K562 (cell line): ENCODE measurements around the gene FCRL4. TPM values are rescaled to one million over a fixed set of nuclear protein-coding genes. Genes with fewer than 3 reads are reported as not detected.
A peak's percentile ranks its signal among the peaks of the same experiment; 100 is the strongest.

ENCODE experiments used
- ATAC-seq: fragments of 200-7000 bp; cut with Tn5 transposase; 3 replicates; pipeline ENCODE4 v1.9.1; 2020; ENCODE audit warnings: moderate library complexity
- BruUV-seq: library from RNA; stranded (reverse); fragments of 400-500 nt; replicated peaks from 2 replicates; lab custom pipeline; 2021; lab: Mats Ljungman, UMichigan
- CTCF ChIA-PET: fragments of 300-600 bp; formaldehyde crosslinking; extraction: SDS; loops from one replicate; lab custom pipeline; 2021; ENCODE audit warnings: low intra/inter-chr PET ratio; lab: Yijun Ruan, JAX
- POLR2A ChIA-PET: fragments of 300-600, 350-650 bp; sonication (Branson Sonifier 250); formaldehyde crosslinking; extraction: SDS; loops from one replicate; lab custom pipeline; 2021; ENCODE audit warnings: antibody characterized with exemption, inconsistent platforms; lab: Yijun Ruan, JAX
- DNase-seq, 4 experiments: peaks; one replicate each; pipeline versions ENCODE4 v3.0.0 to v3.0.0-alpha.2; 2011 to 2018; ENCODE audit warnings: low spot score in 3 of 4, mixed read lengths in 3 of 4; ENCODE audit errors: extremely low read depth in 1 of 4
- FAIRE-seq: peaks from 2 replicates; lab custom pipeline; 2011; peaks lifted over from hg19 to GRCh38; lab: Jason Lieb, UNC
- H2AFZ ChIP-seq: 2 replicates; pipeline ENCODE4 v1.6.0; 2011; ENCODE audit warnings: low read depth, low read length, control low read depth, inconsistent platforms
- H3K27ac ChIP-seq: fragments of 200-600 bp; 3 replicates; pipeline ENCODE4 v1.8.0; 2011; ENCODE audit warnings: low read depth, mild to moderate bottlenecking, control low read depth, inconsistent platforms, low read length, moderate library complexity, mixed read lengths; ENCODE audit errors: extremely low read depth
- H3K27me3 ChIP-seq, 2 experiments: fragments of 300-600 bp in 1 of 2; 2 replicates in 1 of 2; 3 replicates in 1 of 2; pipeline versions ENCODE4 v1.6.0 to v1.8.0; 2011; ENCODE audit warnings: inconsistent platforms in 2 of 2, low read length in 2 of 2, mild to moderate bottlenecking in 1 of 2, mixed read lengths in 1 of 2, moderate library complexity in 1 of 2; ENCODE audit not compliant: control insufficient read depth in 2 of 2, insufficient read depth in 2 of 2
- H3K36me3 ChIP-seq: fragments of 300-600 bp; 3 replicates; pipeline ENCODE4 v1.8.0; 2011; ENCODE audit warnings: mild to moderate bottlenecking, low read length, inconsistent platforms; ENCODE audit not compliant: control insufficient read depth, insufficient read depth
- H3K4me1 ChIP-seq, 2 experiments: fragments of 200-600 bp in 1 of 2; replicated peaks in 1 of 2; 2 replicates in 1 of 2; 3 replicates in 1 of 2; pipeline versions ENCODE4 v1.5.1 to v1.8.0; 2011; ENCODE audit warnings: inconsistent platforms in 2 of 2, low read length in 2 of 2, mild to moderate bottlenecking in 1 of 2, mixed read lengths in 1 of 2, moderate library complexity in 1 of 2; ENCODE audit not compliant: control insufficient read depth in 2 of 2, insufficient read depth in 2 of 2
- H3K4me2 ChIP-seq: 2 replicates; pipeline ENCODE4 v1.6.1; 2011; ENCODE audit warnings: low read length, control low read depth, inconsistent platforms, mixed read lengths; ENCODE audit not compliant: insufficient read depth
- H3K4me3 ChIP-seq: fragments of 200-600 bp; sonication (generic), shearing (Covaris generic); 2 replicates; pipeline ENCODE4 v1.5.1; 2016; ENCODE audit warnings: control low read depth, inconsistent platforms
- H3K79me2 ChIP-seq: fragments of 200-600 bp; 3 replicates; pipeline ENCODE4 v1.8.0; 2011; ENCODE audit warnings: low read length, inconsistent platforms; ENCODE audit not compliant: control insufficient read depth, insufficient read depth
- H3K9ac ChIP-seq, 2 experiments: 2 replicates each; pipeline versions ENCODE4 v1.6.0 to v1.6.1; 2011; ENCODE audit warnings: low read depth in 2 of 2, low read length in 2 of 2, control low read depth in 1 of 2, inconsistent platforms in 1 of 2, mild to moderate bottlenecking in 1 of 2, mixed read lengths in 1 of 2; ENCODE audit not compliant: insufficient read depth in 1 of 2
- H3K9me1 ChIP-seq: one replicate; pipeline ENCODE4 v1.6.0; 2011; ENCODE audit warnings: inconsistent platforms, mild to moderate bottlenecking, low read length, moderate library complexity; ENCODE audit not compliant: control insufficient read depth, insufficient read depth
- H3K9me3 ChIP-seq: replicated peaks from 2 replicates; pipeline ENCODE4 v1.5.1; 2011; ENCODE audit warnings: low read depth, low read length, inconsistent platforms; ENCODE audit not compliant: control insufficient read depth, insufficient read depth
- H4K20me1 ChIP-seq: replicated peaks from 2 replicates; pipeline ENCODE4 v1.6.1; 2011; ENCODE audit warnings: low read length, inconsistent platforms, mixed read lengths; ENCODE audit not compliant: control insufficient read depth, insufficient read depth
- ARID1B ChIP-seq: fragments of 450-650 bp; IDR thresholded peaks from 2 replicates; pipeline ENCODE4 v1.6.1; 2016; ENCODE audit warnings: antibody characterized with exemption, mild to moderate bottlenecking, inconsistent platforms
- BCOR ChIP-seq: fragments of 450-650 bp; IDR thresholded peaks from 2 replicates; pipeline ENCODE4 v1.6.1; 2016
- C11orf30 ChIP-seq: fragments of 450-650 bp; IDR thresholded peaks from 2 replicates; pipeline ENCODE4 v1.6.1; 2016; ENCODE audit warnings: low read depth, mild to moderate bottlenecking
- EP300 ChIP-seq: IDR thresholded peaks from 2 replicates; pipeline ENCODE4 v1.6.1; 2012; ENCODE audit warnings: low read length, improper control_type of control experiment
- GATAD2B ChIP-seq: fragments of 450-650 bp; IDR thresholded peaks from 2 replicates; pipeline ENCODE4 v1.6.1; 2017; ENCODE audit warnings: mild to moderate bottlenecking, borderline replicate concordance
- MAFG ChIP-seq: fragments of 450-650 bp; conservative IDR thresholded peaks from 2 replicates; pipeline ENCODE4 v1.6.1; 2016; ENCODE audit warnings: missing genetic modification characterization, missing compliant biosample characterization
- NEUROD1 ChIP-seq: fragments of 150-350 bp; IDR thresholded peaks from 2 replicates; pipeline ENCODE4 v1.6.1; 2014; ENCODE audit warnings: borderline replicate concordance, low read length, low read depth; ENCODE audit not compliant: partially characterized antibody
- NFE2 ChIP-seq: IDR thresholded peaks from 2 replicates; pipeline ENCODE4 v1.6.1; 2014; ENCODE audit warnings: antibody characterized with exemption, low read depth
- SAFB ChIP-seq: fragments of 200-400 bp; formaldehyde crosslinking; IDR thresholded peaks from 2 replicates; pipeline ENCODE4 v1.6.1; 2017; ENCODE audit warnings: low read depth, low read length, borderline replicate concordance
- TRIM28 ChIP-seq: fragments of 450-650 bp; IDR thresholded peaks from 2 replicates; pipeline ENCODE4 v1.6.1; 2017
- ZC3H8 ChIP-seq: fragments of 450-650 bp; IDR thresholded peaks from 2 replicates; pipeline ENCODE4 v1.6.1; 2017
- ZFPM2 ChIP-seq: fragments of 250-450 bp; sonication (Bioruptor Pico); IDR thresholded peaks from 2 replicates; pipeline ENCODE4 v1.5.1; 2022; ENCODE audit warnings: mild to moderate bottlenecking
- ZNF316 ChIP-seq: fragments of 450-650 bp; IDR thresholded peaks from 2 replicates; pipeline ENCODE4 v1.6.1; 2016
- ZNF445 ChIP-seq: fragments of 250-450 bp; sonication (Bioruptor Pico); IDR thresholded peaks from 2 replicates; pipeline ENCODE4 v1.4.0; 2020; ENCODE audit warnings: low read depth, mild to moderate bottlenecking, moderate library complexity
- ZNF518B ChIP-seq: fragments of 250-450 bp; sonication (Bioruptor Pico); IDR thresholded peaks from 2 replicates; pipeline ENCODE4 v1.5.0; 2021; ENCODE audit warnings: mild to moderate bottlenecking, moderate library complexity
- in situ Hi-C: fragments of 300-500 bp; cut with MboI; formaldehyde crosslinking; loops from 4 replicates; pipeline ENCODE4 v1.15.0; 2018; ENCODE audit warnings: inconsistent platforms, mixed read lengths
- intact Hi-C: fragments of 100-400 bp; cut with micrococcal nuclease; formaldehyde crosslinking; loops from 2 replicates; pipeline ENCODE4 v1.14.2; 2022
- polyA plus RNA-seq, 8 experiments: library from polyadenylated mRNA; depleted of rRNA in 4 of 8; stranded (reverse) in 5 of 8; unstranded in 3 of 8; fragments of >200 nt; fragmentation: Nextera tagmentation in 2 of 8; fragmentation: Illumina TruSeq in 1 of 8; extraction: Ambion mirVana in 2 of 8; extraction: Trizol in 1 of 8; gene quantifications; 2 replicates each; pipeline versions ENCODE4 v1.2.1 to v1.2.3, GENCODE V29; 2011 to 2014; ENCODE audit warnings: inconsistent platforms in 1 of 8, missing spikeins in 1 of 8
- total RNA-seq, 7 experiments: library from RNA; depleted of rRNA in 6 of 7; stranded (reverse); fragments of >200 nt in 6 of 7; fragmentation: Illumina TruSeq in 2 of 7; extraction: Trizol in 2 of 7; gene quantifications; 2 replicates each; pipeline versions ENCODE4 v1.2.1 to v1.2.3, GENCODE V29; 2011 to 2021; ENCODE audit warnings: low replicate concordance in 1 of 7
- TF ChIP-seq, protein P1 (sequence below), 3 experiments: IDR thresholded peaks in 2 of 3; conservative IDR thresholded peaks in 1 of 3; 2 replicates each; pipeline ENCODE4 v1.5.1; 2011 to 2012; ENCODE audit warnings: low read length in 3 of 3, mild to moderate bottlenecking in 3 of 3, control low read depth in 2 of 3, improper control_type of control experiment in 1 of 3, inconsistent platforms in 1 of 3, low read depth in 1 of 3, mixed read lengths in 1 of 3, moderate library complexity in 1 of 3; ENCODE audit not compliant: insufficient read depth in 2 of 3
- TF ChIP-seq, protein P2 (sequence below): fragments of 450-650 bp; IDR thresholded peaks from 2 replicates; pipeline ENCODE4 v1.7.0; 2016; ENCODE audit warnings: borderline replicate concordance

FCRL4 gene
- total and polyA plus RNA-seq, 9 of the 15 experiments (the other 6 are each of a cell fraction or from before 2014, with no cell fraction given): not detected

DNA sequence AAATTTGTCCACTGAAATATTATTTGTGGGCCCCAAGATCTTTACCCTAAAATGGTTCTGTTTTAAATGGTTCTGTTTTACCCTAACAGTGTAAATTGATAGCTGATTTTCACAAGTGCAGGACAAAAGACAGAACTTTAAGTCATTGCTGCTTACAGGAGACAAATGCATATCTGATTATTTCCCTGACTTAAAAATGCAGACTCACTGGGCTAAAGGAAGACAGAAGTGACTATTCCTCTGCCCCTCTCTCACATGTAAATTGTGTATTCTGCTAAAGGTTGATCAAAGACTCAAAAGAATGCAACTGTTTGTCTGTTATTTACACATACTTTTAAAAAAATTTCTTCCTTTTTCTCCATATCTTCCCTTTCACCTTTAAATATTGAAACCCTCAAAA is 58.3 kb downstream of the FCRL4 start:
- Histone ChIP-seq H3K9ac (no peak overlapping the region), H3K27me3 (peaks cover 8 to 24% of the 10 kb centered on the region in 2 experiments; a peak in 3 of 5 replicates), H3K36me3 (no peaks in the 10 kb centered on the region), H3K4me1 (no peaks in the 10 kb centered on the region; a peak in 1 of 5 replicates), H3K9me1 (no peaks in the 10 kb centered on the region), H4K20me1 (no peaks in the 10 kb centered on the region), H3K9me3 (no peaks in the 10 kb centered on the region), H3K4me2 (no peak overlapping the region), H2AFZ (no peak overlapping the region), H3K4me3 (no peak overlapping the region), H3K79me2 (no peaks in the 10 kb centered on the region), H3K27ac (no peak overlapping the region)
- POLR2A ChIA-PET: interaction anchor here (0.6 kb wide), 1 partner anchor 352 kb away, joined by 3 read pairs; no protein-coding TSS in a partner anchor
- intact Hi-C loops (no loop called here), in situ Hi-C loops (no loop called here)
- CTCF ChIA-PET: no interaction called here
- TF ChIP-seq MAFG (peak; percentile 53; the same call in 1 of the 2 replicates), ZNF518B (CRISPR knock-in tag) (no peak), ZNF316 (no peak; the same call in 1 of the 2 replicates), EP300 (no peak), TRIM28 (no peak), NFE2 (peak; percentile 63), C11orf30 (peak; percentile 60; the same call in 1 of the 2 replicates), ZNF445 (CRISPR knock-in tag) (no peak), SAFB (no peak), NEUROD1 (no peak), ARID1B (no peak), ZC3H8 (no peak), BCOR (no peak), ZFPM2 (no peak), GATAD2B (no peak)
- TF ChIP-seq, protein P1, sequence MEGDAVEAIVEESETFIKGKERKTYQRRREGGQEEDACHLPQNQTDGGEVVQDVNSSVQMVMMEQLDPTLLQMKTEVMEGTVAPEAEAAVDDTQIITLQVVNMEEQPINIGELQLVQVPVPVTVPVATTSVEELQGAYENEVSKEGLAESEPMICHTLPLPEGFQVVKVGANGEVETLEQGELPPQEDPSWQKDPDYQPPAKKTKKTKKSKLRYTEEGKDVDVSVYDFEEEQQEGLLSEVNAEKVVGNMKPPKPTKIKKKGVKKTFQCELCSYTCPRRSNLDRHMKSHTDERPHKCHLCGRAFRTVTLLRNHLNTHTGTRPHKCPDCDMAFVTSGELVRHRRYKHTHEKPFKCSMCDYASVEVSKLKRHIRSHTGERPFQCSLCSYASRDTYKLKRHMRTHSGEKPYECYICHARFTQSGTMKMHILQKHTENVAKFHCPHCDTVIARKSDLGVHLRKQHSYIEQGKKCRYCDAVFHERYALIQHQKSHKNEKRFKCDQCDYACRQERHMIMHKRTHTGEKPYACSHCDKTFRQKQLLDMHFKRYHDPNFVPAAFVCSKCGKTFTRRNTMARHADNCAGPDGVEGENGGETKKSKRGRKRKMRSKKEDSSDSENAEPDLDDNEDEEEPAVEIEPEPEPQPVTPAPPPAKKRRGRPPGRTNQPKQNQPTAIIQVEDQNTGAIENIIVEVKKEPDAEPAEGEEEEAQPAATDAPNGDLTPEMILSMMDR (IDR thresholded peaks at IDR 0.05 in 2 of 3, conservative IDR thresholded peaks at IDR 0.05 in 1 of 3; ENCODE audit: insufficient read depth in 2 of 3, low read depth in 1 of 3, low read length in 3 of 3): no peak
- TF ChIP-seq, protein P2, sequence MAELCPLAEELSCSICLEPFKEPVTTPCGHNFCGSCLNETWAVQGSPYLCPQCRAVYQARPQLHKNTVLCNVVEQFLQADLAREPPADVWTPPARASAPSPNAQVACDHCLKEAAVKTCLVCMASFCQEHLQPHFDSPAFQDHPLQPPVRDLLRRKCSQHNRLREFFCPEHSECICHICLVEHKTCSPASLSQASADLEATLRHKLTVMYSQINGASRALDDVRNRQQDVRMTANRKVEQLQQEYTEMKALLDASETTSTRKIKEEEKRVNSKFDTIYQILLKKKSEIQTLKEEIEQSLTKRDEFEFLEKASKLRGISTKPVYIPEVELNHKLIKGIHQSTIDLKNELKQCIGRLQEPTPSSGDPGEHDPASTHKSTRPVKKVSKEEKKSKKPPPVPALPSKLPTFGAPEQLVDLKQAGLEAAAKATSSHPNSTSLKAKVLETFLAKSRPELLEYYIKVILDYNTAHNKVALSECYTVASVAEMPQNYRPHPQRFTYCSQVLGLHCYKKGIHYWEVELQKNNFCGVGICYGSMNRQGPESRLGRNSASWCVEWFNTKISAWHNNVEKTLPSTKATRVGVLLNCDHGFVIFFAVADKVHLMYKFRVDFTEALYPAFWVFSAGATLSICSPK: no peak
- DNase-seq (no peak), ATAC-seq (no peak), FAIRE-seq (peak; percentile 46)
- no TSS peak for BruUV-seq
